Hindlimb muscle (tissue), 1 donor: Measurements from ENCODE around the gene RBM18. TPM values are rescaled to one million over a fixed set of nuclear protein-coding genes. Genes with fewer than 3 reads are reported as not detected.

ENCODE experiments used
- DNase-seq: peaks from one replicate; pipeline ENCODE4 v3.0.0-alpha.2; 2013
- polyA plus RNA-seq: library from polyadenylated mRNA; unstranded; fragments of 120-200 nt; gene quantifications from one replicate; pipeline ENCODE4 v1.2.1, GENCODE V29; 2013; ENCODE audit not compliant: insufficient read length

Gene RBM18
- polyA plus RNA-seq, 1 donor, result 30.9 TPM

DNA sequence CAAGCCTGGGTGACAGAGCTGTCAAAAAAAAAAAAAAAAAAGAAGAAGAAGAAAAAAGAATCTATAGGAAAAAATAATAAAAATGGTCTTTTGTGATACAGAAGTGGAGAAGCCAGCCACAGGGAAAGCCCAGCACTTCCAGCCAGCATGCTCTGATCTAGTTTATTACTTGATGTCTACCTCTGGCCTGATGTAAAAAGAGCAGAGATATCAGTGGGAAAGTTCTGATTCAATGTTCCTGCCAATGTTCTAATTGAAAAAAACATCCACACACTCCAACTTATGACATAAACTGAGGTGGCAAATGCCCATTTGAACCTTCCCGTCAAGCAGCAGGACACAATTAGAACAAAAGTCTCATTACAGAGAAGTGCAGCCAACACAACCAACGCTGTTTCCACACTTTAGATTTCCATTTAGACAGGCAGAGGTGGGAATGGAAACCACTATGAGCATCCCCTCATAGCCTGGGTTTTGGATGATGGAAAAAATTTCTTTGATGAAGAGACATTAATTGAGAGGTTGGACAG is 5.7 kb downstream of the RBM18 start:
- DNase-seq, result no peak

DNA sequence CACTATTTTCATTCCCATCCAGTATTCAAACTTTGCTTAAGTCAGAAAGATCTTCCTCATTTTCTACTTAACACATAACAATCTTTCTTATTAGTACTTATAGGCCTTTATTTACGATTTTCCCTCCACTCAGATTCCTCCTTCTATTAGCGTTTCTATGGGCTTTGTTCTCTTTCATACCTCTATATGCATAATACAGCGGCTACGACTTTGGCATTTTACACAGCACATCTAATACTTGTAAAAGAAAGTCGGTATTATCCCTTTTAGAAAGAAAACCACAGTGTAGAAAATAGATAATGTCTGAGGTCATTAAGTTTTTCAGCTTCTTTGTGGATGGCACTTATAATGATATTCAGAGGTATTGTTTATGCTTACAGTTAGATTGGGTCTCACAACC is 8.4 kb downstream of the RBM18 start:
- DNase-seq, result no peak

DNA sequence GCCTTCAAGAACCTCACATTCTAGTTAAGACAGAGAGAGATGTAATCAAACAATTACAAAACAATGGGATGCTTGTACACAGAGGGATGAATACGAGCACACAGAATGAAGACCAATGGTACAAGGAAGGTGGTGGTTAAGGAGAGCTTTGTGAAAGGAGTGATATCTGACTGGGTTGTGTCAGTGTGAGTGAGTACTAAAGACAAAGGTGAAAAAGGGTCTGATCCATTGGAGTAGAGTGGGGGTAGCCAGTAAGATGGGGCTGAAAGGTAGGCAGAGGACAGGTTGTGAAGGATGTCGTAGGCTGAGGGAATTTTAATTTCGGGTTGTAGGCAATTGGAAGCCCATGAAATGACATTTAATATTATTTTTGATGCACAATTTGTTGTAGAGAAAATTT is 9.9 kb downstream of the RBM18 start:
- DNase-seq, result no peak

DNA sequence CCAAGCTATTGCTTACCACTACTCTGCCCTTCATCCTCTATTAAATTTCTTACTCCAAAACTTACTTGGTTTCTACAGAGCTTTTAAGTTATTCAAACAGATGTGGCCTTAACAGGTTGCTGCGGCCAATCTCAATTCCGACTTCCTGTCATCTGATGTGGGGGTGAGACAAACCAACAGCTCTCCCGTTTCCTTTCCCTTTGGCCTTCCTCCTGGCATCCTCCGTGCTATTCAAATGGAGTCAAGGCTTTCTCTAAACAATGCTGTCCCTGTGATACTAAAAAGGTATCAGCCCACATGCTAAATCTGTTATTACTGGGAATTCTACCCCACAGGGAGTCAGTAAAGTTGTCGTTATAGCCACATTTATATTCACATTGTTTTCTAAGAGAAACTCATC is 11.8 kb downstream of the RBM18 start:
- peak; percentile 10 for DNase-seq

DNA sequence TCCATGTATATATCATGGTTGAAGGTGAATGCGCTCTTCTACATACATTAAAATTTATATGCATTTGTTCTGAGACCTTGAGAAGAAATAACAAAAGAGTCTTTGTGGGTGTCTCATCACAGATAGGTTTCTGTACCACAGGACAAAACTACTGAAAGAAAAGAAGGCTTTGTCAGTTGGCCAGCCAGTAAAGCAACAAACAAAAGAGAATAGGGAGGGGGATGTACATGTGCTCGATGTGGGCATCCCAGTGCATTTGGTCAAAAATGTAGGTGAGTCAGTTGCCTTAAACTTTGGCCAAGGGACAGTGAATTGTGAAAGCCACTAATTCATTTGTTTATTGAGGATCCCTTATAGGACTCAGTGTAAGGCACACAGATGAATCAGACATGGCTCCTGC is 13.3 kb downstream of the RBM18 start:
- DNase-seq, result no peak

DNA sequence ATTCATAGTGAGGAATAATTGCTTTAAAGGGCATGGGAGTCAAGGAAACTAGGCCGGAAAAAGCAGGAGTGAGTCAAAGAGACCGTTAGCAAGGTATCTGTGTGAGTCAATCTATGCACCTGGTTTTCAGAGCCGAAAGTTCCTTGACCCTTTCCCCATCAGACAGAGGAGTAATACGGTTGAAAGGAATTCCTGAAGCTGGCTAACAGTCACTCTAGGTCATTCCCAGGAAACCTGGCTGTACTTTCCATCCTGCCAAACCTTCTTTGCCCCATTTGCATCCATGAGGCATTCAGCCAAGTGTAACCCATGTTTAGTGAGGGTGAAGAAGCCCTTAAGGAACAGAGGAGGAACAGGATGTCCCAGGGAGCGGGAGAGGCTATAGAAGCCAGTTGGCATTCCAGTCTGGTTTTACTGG is 16.2 kb downstream of the RBM18 start:
- DNase-seq, result no peak

DNA sequence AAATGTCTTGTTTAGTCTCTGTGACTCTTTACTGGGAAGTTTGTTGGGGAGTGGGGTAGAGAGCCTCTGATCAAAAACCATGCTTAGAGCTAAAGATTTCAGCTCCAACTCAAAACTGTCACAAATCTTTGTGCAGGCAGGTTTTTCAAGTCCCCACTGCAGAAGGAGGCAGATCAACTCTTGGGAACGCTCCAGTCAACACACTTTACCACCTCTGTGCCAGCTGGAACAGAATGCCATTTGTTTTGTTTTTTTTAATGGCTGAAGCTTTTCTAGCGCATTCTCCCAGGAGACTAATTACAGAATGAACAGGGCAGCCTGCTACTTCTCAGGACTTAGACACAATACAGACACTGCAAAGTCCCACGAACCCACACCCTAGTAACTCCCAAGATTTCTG is 18.0 kb downstream of the RBM18 start:
- DNase-seq, result no peak

DNA sequence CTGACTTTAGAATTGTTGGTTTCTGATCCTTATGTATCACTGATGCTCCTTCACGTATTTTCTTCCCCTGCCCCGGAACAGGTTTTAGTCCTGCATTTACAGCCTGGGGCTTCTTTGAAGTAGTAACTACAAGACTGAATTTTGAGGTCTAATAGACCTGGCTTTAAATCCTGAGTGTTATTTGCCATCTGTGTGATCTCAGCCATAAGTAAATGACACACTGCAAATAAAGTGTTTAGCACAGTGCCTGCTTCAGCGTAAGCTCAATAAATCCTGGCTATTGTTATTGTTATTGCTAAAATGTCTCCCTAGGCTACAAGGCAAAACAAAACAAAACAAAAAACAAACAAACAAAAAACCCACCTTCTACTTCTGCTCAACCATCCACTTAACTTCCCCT is 20.3 kb downstream of the RBM18 start:
- no peak for DNase-seq

DNA sequence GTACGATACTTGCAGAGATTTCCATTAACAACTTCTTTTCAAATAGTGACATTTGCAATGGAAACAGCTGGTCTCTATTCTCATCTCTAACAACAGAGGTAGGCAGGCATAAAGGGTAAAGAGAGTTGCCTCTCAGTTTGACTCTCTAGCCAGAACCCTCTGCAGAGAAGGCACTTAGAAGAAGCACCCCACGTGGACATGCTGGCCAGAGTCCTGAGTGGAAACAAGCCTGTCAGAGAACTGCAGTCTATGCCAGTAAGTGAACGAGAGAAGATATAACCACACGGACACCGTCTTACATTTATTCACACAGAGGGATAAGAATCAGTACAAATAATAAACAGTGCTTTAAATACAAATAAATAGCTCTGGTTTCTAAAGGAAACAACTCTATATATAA is 24.9 kb downstream of the RBM18 start:
- DNase-seq, result no peak

DNA sequence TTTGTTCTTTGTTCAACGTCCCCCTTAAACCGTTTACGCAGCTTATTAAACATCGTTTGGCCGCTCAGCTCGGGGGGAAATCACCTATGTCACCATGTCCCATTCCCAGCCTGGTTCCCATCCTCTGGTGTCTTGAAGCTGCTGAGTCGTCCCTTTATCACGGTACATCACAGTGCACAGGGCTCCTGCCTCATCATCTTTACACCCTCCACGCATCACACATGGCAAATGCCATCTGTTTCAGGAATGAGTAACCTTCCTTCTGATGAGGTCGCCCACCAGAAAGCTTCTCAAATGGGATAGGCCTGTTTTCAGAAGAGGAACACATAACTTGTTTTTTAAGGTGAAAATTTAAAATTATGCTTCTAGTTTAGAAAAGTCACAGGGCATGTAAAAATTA is 28.0 kb downstream of the RBM18 start:
- DNase-seq, result no peak

DNA sequence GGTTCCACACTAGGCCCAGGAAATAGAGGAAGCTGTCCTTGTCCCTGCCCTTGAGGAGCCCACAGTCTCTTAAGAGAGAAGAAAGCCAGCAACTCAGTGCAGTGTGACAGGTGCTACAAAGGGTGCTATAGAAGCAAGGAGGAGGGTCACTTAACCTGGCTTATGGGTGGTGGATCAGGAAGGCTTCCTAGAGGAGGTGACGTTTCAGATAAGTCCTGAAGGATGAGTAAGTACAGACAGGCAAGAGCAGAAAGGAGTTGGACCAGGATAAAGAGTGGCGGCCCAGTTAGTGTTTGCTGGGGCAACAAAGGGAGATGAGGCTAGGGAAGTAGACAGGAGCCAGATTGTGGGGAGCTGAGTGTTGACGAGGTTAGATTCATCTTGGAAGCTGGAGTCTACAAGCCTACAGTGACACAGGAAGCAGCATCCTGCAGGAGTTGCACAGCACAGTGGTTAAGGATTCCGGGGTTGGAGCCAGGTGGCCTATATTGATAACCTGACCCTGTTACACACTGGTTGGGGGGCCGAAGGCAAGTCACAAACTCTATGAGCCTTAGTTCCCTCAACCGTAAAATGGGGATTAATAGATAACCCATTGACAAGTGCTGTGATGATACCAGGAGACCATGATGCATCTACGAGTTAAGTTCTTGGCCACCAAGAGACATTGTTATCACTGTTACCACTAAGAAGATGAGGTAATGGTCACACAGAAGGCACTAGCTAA is 30.5 kb downstream of the RBM18 start:
- no peak for DNase-seq

DNA sequence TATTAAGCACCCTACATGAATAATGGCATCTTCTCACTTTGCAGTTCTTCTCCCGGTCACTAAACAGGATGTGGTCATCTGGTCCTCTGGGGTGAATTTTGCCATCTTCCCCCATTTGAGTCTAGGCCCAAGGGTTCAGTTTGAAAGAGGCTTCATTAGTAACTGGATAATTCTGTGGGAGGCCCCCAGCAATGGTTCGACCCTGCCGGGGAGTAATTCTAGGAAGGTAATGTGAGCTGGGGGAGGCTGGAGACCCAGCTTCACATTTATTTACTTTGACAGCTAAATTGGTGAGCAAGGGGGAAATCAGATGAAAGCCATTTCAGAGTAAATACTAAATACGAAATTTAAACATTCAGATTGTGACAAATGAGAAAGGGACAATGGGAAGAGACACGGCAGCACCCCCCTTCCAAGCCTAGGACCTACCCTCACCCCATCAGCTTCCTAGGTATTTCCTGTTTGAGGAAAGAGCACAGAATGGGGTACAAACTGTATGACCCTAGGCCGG is 31.8 kb downstream of the RBM18 start:
- DNase-seq, result no peak

DNA sequence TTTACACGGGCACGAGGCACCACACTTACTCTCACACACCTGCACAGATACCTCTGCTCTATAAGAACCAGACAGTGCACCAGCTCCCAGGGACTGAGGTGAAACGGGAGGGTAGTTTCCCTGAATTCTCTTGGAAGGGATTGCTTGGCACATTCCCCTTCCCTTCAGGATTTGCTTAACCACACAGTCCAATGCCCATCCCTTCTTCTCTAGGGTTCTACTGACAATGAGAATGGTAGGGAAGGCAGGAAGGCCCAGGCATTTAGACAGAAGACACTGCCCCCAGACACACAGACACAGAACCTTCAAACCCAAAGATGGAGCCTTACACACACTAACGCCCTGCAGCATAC is 35.2 kb downstream of the RBM18 start:
- DNase-seq, result no peak

DNA sequence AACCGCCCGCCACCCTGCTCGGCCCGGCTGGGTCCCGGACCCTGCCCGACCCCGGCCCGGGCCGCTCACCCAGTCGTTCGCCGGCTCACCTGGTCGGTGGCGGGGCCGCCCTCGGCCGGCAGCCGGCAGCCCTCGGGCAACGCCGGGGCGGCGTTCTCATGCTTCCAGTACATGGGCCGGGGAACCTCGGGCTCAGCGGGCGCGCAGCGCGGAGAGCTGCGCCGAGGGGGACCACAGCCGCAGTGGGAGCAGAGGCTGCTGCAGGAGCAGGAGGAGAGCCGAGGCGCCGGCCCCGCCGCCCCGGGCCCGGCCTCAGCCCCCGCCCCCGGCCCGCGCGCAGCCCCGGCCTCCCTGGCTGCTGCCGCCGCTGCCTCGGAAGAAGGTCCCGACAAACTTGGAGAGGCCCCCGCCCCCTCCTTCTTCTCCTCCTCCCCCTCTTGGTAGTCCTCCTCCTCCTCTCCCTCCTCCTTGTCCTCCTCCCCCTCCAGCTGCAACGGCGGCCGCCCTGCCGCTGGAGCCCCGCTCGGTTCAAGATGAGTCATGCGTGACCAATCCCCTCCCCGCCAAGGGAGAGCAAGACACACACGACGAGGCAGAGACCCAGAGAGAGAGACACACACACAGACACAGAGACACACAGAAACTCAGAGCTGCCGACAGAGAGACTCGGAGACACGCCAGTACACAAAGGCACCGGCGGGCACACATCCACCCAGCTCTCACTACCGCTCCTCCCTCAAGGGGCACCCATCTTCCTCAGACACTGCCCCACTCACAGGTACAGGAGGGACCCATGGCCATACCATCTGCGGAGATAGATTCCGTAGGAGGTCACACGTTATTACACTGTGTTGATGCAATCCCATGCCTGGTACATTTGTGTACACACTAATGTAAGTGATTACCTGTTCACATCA is 35.8 kb downstream of the RBM18 start, which contains the start of gene LHX6:
TSS of gene LHX6 (minus strand) at position 390 of the 917 bp plus-strand sequence. CDS start at position 173, 217 bp downstream.
- no peak for DNase-seq

DNA sequence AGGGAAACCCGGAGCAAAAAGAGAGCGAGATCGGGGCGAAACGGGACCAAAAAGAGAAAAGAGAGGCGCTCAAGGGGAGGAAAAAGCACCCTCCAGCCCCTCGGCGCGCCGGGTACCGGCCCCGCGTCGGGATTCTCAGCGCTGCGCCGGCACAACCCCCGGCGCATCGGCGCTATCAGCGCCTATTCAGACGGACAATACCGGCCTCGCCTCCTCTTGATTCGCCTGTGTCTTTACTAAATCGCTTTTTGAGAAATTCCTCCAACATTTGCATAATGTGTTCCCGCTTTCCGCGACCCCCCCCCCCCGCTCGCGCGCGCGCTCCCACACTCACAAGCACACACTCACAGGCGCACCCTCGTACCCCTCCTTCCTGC is 36.5 kb downstream of the RBM18 start:
- DNase-seq, result no peak

DNA sequence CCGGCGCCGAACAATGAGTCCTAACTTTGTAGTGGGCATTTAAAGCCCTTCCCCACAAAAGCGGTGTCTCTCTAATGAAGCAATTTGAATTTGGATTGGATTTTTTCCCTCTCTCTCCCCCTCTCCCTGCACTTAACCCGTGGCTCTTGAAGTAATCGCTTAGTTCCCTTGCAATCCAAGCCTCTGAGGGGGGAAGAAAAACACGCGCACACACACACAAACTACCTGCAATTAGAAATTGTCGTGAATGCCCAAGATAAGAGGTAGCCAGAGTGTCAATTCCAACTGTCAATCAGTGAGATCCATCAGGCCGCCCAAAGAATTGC is 37.1 kb downstream of the RBM18 start:
- DNase-seq, result no peak

DNA sequence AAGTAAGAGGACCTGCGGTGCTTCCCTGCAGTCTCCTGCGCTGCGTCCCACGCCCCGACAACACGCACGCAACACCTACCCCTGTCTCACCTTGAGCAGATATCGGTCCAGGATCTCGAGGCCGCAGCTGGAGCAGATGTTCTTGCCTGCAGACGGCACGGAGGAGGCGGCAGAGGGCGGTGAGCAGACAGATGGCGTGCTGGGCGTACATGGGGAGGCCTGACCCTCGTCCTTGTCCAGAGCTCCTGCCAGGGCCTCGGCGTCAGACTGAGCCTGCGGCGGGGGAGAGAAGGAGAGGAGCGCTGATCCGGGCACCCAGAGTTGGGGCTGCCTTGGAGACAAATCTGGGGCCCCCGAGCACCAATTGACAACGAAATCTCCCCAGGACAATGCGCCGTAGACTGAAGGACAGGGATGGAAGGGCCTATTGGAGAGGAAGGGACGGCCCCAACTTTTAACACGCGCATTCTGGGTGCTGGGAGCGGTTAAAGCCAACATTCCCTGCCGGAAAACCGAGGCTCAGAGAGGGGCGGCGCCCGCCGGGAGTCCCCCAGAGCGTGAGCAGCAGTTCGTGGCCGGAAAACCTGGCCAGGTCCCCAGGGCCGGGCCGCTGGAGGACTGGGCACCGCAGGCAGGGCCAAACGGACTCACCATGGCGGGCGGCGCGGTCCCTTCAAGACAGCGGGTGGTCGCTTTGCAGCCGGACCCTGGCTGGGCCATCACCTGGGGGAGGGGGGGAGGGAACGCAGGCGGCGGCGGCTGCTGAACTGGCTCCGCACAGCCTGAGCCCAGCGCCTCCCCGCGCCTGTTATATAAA is 37.7 kb downstream of the RBM18 start:
- DNase-seq, result no peak

DNA sequence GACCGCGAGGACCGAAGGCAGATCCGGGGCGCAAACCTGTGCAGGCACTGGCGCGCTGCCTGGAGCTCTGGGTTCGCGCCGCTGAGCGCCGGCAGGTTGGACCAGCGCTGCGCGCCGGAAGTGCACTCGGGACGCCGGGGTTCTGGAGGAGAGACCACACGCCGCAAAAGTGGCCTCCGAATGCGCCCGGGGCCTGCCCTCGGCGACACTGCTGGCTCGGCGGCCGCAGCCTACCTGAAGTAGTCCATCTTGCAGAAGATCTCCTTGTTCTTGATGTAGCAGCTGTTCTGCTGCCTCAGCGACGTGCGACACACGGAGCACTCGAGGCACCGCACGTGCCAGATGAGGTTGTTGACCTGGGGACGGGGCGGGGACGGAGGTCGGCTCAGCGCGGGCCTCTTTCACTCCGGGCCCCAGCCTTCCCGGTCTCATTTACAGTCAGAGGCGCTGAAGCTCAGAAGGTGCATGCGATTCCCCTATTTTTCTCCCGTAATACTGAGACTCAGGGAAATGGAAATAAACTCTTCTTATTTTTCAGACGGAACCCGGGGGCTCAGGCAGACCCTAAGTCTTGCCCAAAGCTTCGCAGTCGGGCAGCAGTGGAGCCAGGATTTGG is 38.4 kb downstream of the RBM18 start:
- no peak for DNase-seq

DNA sequence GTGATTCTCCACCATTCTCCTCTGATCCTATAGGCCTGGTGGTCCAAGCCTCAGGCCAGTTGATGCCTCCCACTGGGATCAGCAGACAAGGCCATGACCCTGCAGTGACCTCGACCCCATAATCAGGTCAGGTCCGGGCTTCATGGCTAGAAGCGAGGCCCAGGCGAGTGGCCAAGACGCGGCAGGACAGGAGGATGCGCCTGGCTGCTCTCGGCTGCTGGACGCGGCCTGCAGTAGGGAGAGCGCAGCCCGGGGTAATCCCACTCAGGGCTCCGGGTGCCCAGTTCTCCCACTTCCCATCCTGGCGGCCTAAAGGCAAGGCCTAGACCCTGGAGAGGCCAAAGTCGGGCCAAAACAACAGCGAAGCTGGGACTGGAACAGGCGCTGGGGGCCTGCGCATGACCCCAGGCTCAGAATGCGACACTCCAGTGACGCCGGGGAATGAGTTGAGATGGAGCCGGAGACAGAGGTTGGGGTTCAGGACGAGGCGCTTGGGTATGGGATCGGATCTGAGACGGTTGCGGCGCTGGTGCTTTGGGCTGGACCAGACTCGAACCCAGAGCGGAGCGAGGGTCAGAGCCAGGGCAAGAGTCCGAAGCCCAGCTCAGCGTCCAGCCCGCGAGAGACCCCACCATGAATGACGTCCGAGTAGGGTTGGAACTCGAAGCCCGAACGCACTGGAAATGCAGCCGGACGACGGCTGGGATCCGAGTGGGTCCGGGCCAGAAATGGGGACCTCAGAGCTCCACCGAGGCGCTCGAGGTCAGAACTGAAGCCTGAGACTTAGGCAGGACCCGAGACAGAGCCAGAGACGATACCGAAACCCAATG is 39.1 kb downstream of the RBM18 start:
- no peak for DNase-seq

DNA sequence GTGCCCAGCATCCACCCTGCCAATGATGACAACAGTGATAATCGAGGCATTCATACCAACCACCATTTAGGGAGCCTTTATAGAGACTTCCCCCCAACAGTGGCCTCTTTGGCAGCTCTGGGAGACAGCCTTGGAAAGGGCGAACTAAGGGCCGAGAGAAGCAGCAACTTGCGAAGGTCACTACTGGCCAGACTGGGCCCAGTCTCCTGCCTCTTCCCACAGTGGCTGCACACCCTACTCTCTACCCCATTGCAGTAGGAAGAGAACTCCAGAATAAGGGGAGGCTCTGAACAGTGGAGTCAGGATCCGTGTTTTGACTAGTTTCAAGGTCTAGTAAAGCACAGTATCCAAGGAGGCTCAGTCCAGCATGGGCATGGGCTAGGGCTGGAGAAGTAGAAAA is 41.2 kb downstream of the RBM18 start:
- no peak for DNase-seq

DNA sequence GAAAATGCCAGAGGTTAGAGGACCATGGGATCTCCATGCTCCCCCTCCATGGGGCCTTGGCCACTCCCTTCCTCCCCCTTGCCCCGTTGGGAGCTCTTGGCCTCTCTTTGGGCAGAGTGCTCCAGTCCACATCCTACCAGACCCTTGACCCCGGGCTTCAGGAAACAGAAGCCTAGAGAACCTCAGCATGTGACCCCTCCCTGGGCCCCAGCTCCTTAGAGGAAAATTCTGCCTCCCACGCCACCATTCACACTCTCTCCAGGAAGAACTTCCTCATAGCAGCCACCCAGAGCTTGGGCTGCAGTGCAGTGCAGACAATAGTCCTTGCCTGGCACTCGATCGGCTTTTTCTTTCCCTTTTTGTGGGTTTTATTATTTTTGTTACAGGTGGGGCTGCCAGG is 41.8 kb downstream of the RBM18 start:
- DNase-seq, result no peak
